KMS-11 (cell line): Measurements from ENCODE around the gene TBC1D2.

Experiments used
- H2AFZ ChIP-seq: fragments of 200-600 bp; sonication (generic); 2 replicates; pipeline ENCODE4 v1.6.1; 2016; ENCODE audit warnings: antibody characterized with exemption, mixed run types, low read depth
- H3K27ac ChIP-seq: fragments of 200-600 bp; sonication (generic); 2 replicates; pipeline ENCODE4 v1.6.1; 2016; ENCODE audit warnings: mild to moderate bottlenecking, mixed run types
- H3K27me3 ChIP-seq: fragments of 200-600 bp; sonication (generic); 2 replicates; pipeline ENCODE4 v1.6.1; 2017; ENCODE audit warnings: mild to moderate bottlenecking, low read depth, mixed run types, moderate library complexity; ENCODE audit not compliant: insufficient read depth
- H3K36me3 ChIP-seq: fragments of 200-600 bp; sonication (generic); 2 replicates; pipeline ENCODE4 v1.6.1; 2017; ENCODE audit warnings: mild to moderate bottlenecking, mixed run types; ENCODE audit not compliant: insufficient read depth
- H3K4me1 ChIP-seq: fragments of 200-600 bp; sonication (generic); 2 replicates; pipeline ENCODE4 v1.6.1; 2016; ENCODE audit warnings: mild to moderate bottlenecking, low read depth, mixed run types; ENCODE audit not compliant: poor library complexity, severe bottlenecking
- H3K4me2 ChIP-seq: fragments of 200-600 bp; sonication (generic); 2 replicates; pipeline ENCODE4 v1.7.0; 2016; ENCODE audit warnings: mild to moderate bottlenecking, mixed run types
- H3K4me3 ChIP-seq: fragments of 200-600 bp; sonication (generic); IDR thresholded peaks from 2 replicates; pipeline ENCODE4 v1.6.1; 2017; ENCODE audit warnings: low read depth, low read length, mixed read lengths; ENCODE audit not compliant: insufficient read depth
- H3K79me2 ChIP-seq: fragments of 200-600 bp; sonication (generic); 2 replicates; pipeline ENCODE4 v1.6.1; 2016; ENCODE audit warnings: low read depth, mixed run types; ENCODE audit not compliant: insufficient read depth
- H3K9ac ChIP-seq: fragments of 200-600 bp; sonication (generic); 2 replicates; pipeline ENCODE4 v1.6.1; 2016; ENCODE audit warnings: mild to moderate bottlenecking, mixed run types
- H4K20me1 ChIP-seq: fragments of 200-600 bp; sonication (generic); 2 replicates; pipeline ENCODE4 v1.6.1; 2016; ENCODE audit warnings: mild to moderate bottlenecking, mixed run types; ENCODE audit not compliant: insufficient read depth
- TF ChIP-seq, protein P1 (sequence below): fragments of 200-600 bp; sonication (generic); conservative IDR thresholded peaks from 2 replicates; pipeline ENCODE4 v1.6.1; 2017; ENCODE audit warnings: low read depth, mild to moderate bottlenecking, antibody characterized with exemption, low read length, moderate library complexity, mixed read lengths

TBC1D2 gene

DNA sequence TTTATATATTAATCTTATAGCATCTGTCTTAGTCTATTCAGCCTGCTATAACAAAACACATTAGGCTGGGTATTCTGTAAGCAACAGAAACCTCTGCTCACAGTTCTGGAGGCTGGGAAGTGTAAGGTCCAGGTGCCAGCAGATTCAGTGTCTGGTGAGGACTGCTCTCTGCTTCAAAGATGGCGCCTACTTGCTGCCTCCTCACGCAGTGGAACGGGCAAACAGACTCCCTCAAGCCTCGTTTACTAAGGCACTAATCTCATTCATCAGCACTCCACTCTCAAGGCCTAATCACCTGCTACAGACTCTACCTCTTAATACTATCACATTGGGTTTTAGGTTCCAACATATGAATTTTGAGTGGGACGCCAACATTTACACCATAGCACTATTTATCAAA, 5.2 kb upstream of the TBC1D2 start:
- Histone ChIP-seq H3K4me2 (no peak overlapping the region), H3K27me3 (no peaks in the 10 kb centered on the region), H3K36me3 (no peaks in the 10 kb centered on the region), H3K4me1 (peaks cover 8% of the 10 kb centered on the region), H3K4me3 (no peak overlapping the region), H3K79me2 (no peaks in the 10 kb centered on the region), H3K27ac (no peak overlapping the region), H2AFZ (no peak overlapping the region), H4K20me1 (no peaks in the 10 kb centered on the region), H3K9ac (no peak overlapping the region)
- TF ChIP-seq, protein P1, sequence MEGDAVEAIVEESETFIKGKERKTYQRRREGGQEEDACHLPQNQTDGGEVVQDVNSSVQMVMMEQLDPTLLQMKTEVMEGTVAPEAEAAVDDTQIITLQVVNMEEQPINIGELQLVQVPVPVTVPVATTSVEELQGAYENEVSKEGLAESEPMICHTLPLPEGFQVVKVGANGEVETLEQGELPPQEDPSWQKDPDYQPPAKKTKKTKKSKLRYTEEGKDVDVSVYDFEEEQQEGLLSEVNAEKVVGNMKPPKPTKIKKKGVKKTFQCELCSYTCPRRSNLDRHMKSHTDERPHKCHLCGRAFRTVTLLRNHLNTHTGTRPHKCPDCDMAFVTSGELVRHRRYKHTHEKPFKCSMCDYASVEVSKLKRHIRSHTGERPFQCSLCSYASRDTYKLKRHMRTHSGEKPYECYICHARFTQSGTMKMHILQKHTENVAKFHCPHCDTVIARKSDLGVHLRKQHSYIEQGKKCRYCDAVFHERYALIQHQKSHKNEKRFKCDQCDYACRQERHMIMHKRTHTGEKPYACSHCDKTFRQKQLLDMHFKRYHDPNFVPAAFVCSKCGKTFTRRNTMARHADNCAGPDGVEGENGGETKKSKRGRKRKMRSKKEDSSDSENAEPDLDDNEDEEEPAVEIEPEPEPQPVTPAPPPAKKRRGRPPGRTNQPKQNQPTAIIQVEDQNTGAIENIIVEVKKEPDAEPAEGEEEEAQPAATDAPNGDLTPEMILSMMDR: no peak

DNA sequence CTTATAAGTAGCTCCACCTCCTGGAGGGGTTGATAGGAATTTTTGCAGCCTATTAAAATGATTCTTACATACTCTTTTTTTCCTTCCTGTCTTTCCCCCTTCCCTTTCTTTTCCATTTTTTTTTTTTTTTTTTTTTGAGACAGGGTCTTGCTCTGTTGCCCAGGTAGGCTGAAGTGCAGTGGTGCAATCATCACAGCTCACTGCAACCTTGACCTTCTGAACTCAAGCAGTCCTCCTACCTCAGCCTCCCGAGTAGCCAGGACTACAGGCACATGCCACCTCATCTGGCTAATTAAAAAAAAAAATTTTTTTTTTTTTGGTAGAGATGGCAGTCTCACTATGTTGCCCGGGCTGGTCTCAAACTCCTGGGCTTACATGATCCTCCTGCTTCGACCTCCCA, 4.3 kb upstream of the TBC1D2 start:
- Histone ChIP-seq H4K20me1 (no peaks in the 10 kb centered on the region), H3K4me2 (no peak overlapping the region), H3K4me3 (no peak overlapping the region), H3K27ac (no peak overlapping the region), H3K9ac (no peak overlapping the region), H3K27me3 (no peaks in the 10 kb centered on the region), H2AFZ (no peak overlapping the region), H3K4me1 (peaks cover 11% of the 10 kb centered on the region), H3K36me3 (no peaks in the 10 kb centered on the region), H3K79me2 (no peaks in the 10 kb centered on the region)
- TF ChIP-seq, protein P1: no peak

DNA sequence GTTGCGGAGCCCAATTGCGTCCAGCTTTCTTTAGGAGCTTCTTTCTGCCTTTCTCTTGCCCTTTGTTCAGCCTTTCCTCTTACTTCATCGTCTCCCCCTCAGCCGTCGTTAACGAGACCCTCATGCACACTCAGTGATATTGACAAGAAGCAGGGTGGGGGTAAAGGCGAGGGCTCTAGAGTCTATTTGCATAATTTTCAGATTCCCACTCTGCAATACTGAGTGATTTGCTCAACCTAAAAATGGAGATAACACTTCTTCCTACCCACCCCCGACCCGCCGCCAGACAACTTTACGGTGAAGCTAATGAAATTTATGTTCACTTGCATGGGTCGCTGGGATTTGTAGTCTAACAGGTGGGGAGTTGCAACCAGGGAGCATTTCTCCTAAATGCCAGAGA, 1.3 kb upstream of the TBC1D2 start:
- Histone ChIP-seq H3K4me1 (peaks cover 13% of the 10 kb centered on the region), H3K27ac (peak overlapping the region; percentile 96), H2AFZ (peak overlapping the region; percentile 96), H3K4me3 (no peak overlapping the region), H3K36me3 (no peaks in the 10 kb centered on the region), H3K27me3 (no peaks in the 10 kb centered on the region), H3K9ac (peak overlapping the region; percentile 90; the same call in 1 of the 2 replicates), H3K79me2 (no peaks in the 10 kb centered on the region), H3K4me2 (peak overlapping the region; percentile 57), H4K20me1 (no peaks in the 10 kb centered on the region)
- TF ChIP-seq, protein P1: no peak

DNA sequence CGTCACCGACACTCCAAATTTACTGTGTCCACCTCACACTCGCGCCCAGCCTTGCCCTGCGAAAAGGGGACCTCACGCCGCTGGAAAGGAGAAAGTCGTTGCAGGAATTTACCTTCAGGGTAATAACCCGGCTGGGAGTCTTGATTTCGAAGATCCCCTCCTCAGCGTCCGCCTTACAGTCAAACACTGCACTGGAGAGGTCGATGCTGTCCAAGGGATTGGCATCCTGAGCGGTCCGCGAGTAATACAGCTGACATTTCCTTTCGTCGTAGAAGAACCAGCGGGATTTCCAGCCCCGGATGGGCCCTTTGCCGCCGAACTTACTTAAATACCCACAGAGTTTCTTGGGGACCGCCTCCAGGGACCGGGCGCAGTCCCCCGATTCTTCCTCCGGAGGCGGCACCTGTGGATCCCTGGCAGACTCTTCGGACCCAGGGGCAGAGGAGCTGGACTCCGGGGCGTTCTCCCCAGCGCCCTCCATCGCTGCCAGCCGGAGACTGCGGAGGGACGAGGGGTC, 330 bp downstream of the TBC1D2 start:
- Histone ChIP-seq H3K36me3 (no peaks in the 10 kb centered on the region), H2AFZ (peak overlapping the region; percentile 96), H3K4me3 (no peak overlapping the region), H3K27me3 (no peaks in the 10 kb centered on the region), H3K4me1 (peaks cover 9% of the 10 kb centered on the region), H4K20me1 (no peaks in the 10 kb centered on the region), H3K27ac (no peak overlapping the region), H3K79me2 (no peaks in the 10 kb centered on the region), H3K4me2 (peak overlapping the region; percentile 61), H3K9ac (peak overlapping the region; percentile 18; the same call in 1 of the 2 replicates)
- TF ChIP-seq, protein P1: no peak
